ENCODE data around the gene EIF2AK2.

EIF2AK2 gene

DNA sequence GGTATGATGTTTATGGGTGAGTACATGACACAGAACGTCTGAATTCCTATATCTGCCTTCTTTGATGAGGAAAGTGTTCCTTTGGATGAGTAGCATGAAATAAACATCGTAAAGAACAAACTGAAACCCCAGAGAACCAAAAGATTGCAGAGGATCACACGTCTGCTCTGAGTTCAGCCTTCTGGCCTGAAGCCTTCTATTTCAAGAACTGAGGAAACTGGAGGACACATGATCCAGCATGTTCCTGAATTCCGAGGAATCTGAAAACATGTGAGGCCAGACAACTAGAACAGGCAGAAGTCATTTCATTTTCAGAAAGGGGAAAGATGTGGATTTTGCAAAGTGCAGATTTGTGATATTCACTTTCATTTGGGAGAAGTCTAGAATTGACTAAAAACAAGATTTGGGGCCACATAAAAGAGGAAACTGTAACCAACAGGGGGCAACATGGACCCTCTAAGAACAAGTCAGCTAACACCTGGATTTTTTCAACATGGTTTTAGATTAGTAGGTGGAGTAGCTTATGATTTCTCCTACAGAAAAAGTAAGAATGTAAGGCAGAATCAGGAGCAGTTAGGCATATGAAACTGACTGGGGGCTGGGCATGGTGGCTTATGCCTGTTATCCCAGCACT lies 23.3 kb upstream of the EIF2AK2 start:
- TF ChIP-seq, protein P1, sequence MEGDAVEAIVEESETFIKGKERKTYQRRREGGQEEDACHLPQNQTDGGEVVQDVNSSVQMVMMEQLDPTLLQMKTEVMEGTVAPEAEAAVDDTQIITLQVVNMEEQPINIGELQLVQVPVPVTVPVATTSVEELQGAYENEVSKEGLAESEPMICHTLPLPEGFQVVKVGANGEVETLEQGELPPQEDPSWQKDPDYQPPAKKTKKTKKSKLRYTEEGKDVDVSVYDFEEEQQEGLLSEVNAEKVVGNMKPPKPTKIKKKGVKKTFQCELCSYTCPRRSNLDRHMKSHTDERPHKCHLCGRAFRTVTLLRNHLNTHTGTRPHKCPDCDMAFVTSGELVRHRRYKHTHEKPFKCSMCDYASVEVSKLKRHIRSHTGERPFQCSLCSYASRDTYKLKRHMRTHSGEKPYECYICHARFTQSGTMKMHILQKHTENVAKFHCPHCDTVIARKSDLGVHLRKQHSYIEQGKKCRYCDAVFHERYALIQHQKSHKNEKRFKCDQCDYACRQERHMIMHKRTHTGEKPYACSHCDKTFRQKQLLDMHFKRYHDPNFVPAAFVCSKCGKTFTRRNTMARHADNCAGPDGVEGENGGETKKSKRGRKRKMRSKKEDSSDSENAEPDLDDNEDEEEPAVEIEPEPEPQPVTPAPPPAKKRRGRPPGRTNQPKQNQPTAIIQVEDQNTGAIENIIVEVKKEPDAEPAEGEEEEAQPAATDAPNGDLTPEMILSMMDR (IDR thresholded peaks at IDR 0.05), result no peak
- Mint-ChIP-seq H3K4me1 (no peaks in the 10 kb centered on the region), H3K4me3 (no peak overlapping the region), H3K27me3 (ENCODE audit: low read depth, poor library complexity) (no peaks in the 10 kb centered on the region), H3K27ac (no peak overlapping the region), H3K36me3 (ENCODE audit: low read depth) (no peaks in the 10 kb centered on the region), H3K9me3 (no peaks in the 10 kb centered on the region)
- no peak for DNase-seq

DNA sequence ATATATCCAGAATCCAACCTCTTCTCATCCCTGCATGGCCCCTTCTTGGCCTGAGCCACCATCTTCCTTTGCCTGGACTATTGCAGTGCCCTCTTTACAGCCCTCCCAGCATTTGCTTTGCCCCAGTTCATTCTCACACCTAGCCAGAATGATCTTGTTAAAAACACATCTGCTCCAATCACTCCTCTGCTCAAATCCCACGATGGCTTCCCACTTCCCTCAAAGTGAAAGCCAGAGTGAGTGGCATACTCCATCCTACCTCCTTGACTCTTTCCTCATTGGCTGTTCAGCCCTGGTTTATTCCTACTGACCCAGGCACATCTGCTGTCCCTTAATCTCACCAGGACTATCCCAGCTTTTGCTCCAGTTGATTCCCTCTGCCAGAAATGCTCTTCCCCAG lies 17.0 kb upstream of the EIF2AK2 start:
- DNase-seq, result no peak
- Mint-ChIP-seq H3K27ac (no peak overlapping the region), H3K4me1 (no peaks in the 10 kb centered on the region), H3K36me3 (ENCODE audit: low read depth) (no peaks in the 10 kb centered on the region), H3K27me3 (ENCODE audit: low read depth, poor library complexity) (peaks cover 4% of the 10 kb centered on the region), H3K9me3 (no peaks in the 10 kb centered on the region), H3K4me3 (no peak overlapping the region)
- TF ChIP-seq, protein P1 (IDR thresholded peaks at IDR 0.05), result no peak

DNA sequence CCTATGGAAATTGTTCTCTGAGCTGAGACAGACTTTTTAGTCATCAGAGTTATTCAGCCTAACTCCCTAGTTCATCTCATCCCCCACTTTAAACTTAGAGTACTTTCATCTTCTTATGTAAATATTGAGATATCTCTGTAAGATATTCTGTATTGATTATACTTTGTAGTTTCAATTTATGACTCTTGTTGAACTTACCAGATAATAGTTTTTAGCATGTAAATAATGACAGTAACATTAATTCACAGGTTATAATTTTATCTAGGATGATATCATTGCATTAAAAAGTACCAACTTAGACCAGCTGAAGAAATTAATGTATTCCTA lies 14.8 kb upstream of the EIF2AK2 start:
- H3K36me3 Mint-ChIP-seq (ENCODE audit: low read depth), result no peaks in the 10 kb centered on the region
- H3K4me1 Mint-ChIP-seq, result no peaks in the 10 kb centered on the region
- DNase-seq, result no peak
- H3K4me3 Mint-ChIP-seq, result no peak overlapping the region
- TF ChIP-seq, protein P1 (IDR thresholded peaks at IDR 0.05), result no peak
- H3K27ac Mint-ChIP-seq, result no peak overlapping the region
- peaks cover 4% of the 10 kb centered on the region for H3K27me3 Mint-ChIP-seq (ENCODE audit: low read depth, poor library complexity)
- H3K9me3 Mint-ChIP-seq, result peaks cover 2% of the 10 kb centered on the region

- H3K36me3 Mint-ChIP-seq (ENCODE audit: low read depth), result peaks cover 12% of the 10 kb centered on the region
- H3K27me3 Mint-ChIP-seq (ENCODE audit: low read depth, poor library complexity), result peaks cover 4% of the 10 kb centered on the region
- TF ChIP-seq, protein P1 (IDR thresholded peaks at IDR 0.05), result peak; percentile 69
- no peaks in the 10 kb centered on the region for H3K4me1 Mint-ChIP-seq
- DNase-seq, result peak; percentile 20
- H3K9me3 Mint-ChIP-seq, result peaks cover 32% of the 10 kb centered on the region
- no peak overlapping the region for H3K27ac Mint-ChIP-seq
- H3K4me3 Mint-ChIP-seq, result no peak overlapping the region
These were observed 11.6 kb upstream of the EIF2AK2 start for GRCh38 chr2:37168217-37168981.

DNA sequence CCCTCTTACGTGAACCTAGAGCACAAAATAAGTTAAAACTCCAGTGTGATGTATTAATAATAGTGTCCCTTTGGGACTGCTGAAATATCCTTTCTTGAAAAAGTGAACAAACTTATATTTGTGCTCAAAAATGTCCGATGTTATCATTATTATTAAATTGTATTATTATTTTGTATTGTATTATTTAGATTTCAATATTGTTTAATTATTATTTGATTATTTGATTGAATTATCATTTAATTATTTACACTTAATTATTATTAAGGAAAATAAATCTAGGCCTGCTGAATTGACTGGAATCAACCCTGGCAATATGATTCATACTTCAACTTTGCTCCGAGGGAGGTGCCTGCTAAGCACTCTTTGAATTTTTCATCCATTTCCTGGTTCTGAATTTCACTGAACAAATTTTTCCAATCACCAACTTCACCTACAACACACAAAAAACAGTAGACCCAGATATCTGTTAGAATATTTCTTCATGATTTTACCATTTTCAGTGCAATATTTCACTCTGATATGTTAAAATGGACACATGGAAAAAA lies 10.9 kb upstream of the EIF2AK2 start:
- H3K27ac Mint-ChIP-seq, result no peak overlapping the region
- TF ChIP-seq, protein P1 (IDR thresholded peaks at IDR 0.05), result no peak
- H3K27me3 Mint-ChIP-seq (ENCODE audit: low read depth, poor library complexity), result peaks cover 4% of the 10 kb centered on the region

More for the DNA sequence above, 10.9 kb upstream of the EIF2AK2 start:
- Mint-ChIP-seq H3K9me3 (peaks cover 36% of the 10 kb centered on the region), H3K36me3 (ENCODE audit: low read depth) (peaks cover 12% of the 10 kb centered on the region), H3K4me1 (no peaks in the 10 kb centered on the region), H3K4me3 (no peak overlapping the region)
- DNase-seq, result no peak

Data from nephron progenitor cell (in vitro differentiated cells).